NCI-H82 treated with DMSO at 0.1 percent for 48 hours (cell line): ENCODE data around the gene TXNIP.

Experiments
- DNase-seq: peaks from one replicate; lab custom pipeline; 2025; ENCODE audit not compliant: unreplicated experiment; lab: John Stamatoyannopoulos, UW

The TXNIP gene

GRCh38 chr1:145986551-145986950 is 9.8 kb downstream of the TXNIP start:
- DNase-seq, result no peak

GRCh38 chr1:145985502-145986439 is 10.6 kb downstream of the TXNIP start:
- no peak for DNase-seq

GRCh38 chr1:145985129-145985501 is 11.3 kb downstream of the TXNIP start:
- DNase-seq, result no peak

GRCh38 chr1:145983960-145984830 is 12.2 kb downstream of the TXNIP start:
- no peak for DNase-seq

GRCh38 chr1:145983206-145983675 is 13.1 kb downstream of the TXNIP start:
- DNase-seq, result no peak

GRCh38 chr1:145982010-145982723 is 14.2 kb downstream of the TXNIP start:
- no peak for DNase-seq

GRCh38 chr1:145980457-145980994 is 15.9 kb downstream of the TXNIP start:
- no peak for DNase-seq

- no peak for DNase-seq
Measured at GRCh38 chr1:145979746-145980456, 16.5 kb downstream of the TXNIP start.

GRCh38 chr1:145978854-145979745 is 17.3 kb downstream of the TXNIP start:
- DNase-seq, result peak; percentile 86

- DNase-seq, result no peak
Measured at GRCh38 chr1:145978471-145978853, 17.9 kb downstream of the TXNIP start.

GRCh38 chr1:145977486-145978470 is 18.6 kb downstream of the TXNIP start:
- DNase-seq, result peak; percentile 75

- DNase-seq, result no peak
Measured at GRCh38 chr1:145977016-145977415, 19.4 kb downstream of the TXNIP start.

GRCh38 chr1:145975216-145975615 is 21.2 kb downstream of the TXNIP start:
- DNase-seq, result no peak

GRCh38 chr1:145974721-145975120 is 21.7 kb downstream of the TXNIP start:
- no peak for DNase-seq

GRCh38 chr1:145972580-145972979 is 23.8 kb downstream of the TXNIP start:
- no peak for DNase-seq

GRCh38 chr1:145967288-145967687 is 29.1 kb downstream of the TXNIP start:
- no peak for DNase-seq

- no peak for DNase-seq
Measured at GRCh38 chr1:145965119-145965744, 31.1 kb downstream of the TXNIP start.
